WTC11 (cell line): ENCODE measurements around the gene MLPH. TPM values are rescaled to one million over a fixed set of nuclear protein-coding genes. Genes with fewer than 3 reads are reported as not detected.
A peak's percentile ranks its signal among the peaks of the same experiment; 100 is the strongest.

Source experiments
- ATAC-seq: fragments of 200-7000 bp; cut with Tn5 transposase; 2 replicates; pipeline ENCODE4 v1.10.0; 2021; ENCODE audit warnings: mild to moderate bottlenecking, moderate library complexity
- CTCF ChIA-PET: fragments of 300-600 bp; sonication (Branson Sonifier 250); formaldehyde crosslinking; loops from one replicate; lab custom pipeline; 2021; ENCODE audit warnings: antibody characterized with exemption; lab: Charles Lee
- POLR2A ChIA-PET: fragments of 350-600 bp; sonication (Branson Sonifier 250); formaldehyde crosslinking; loops from one replicate; lab custom pipeline; 2021; ENCODE audit warnings: antibody characterized with exemption; lab: Charles Lee
- DNase-seq: peaks from one replicate; pipeline ENCODE4 v3.0.0; 2021; ENCODE audit warnings: low spot score
- H3K27ac Mint-ChIP-seq: 2 replicates; pipeline ENCODE4 v1.8.0; 2021; ENCODE audit warnings: mixed read lengths
- H3K27me3 Mint-ChIP-seq: 2 replicates; pipeline ENCODE4 v1.8.0; 2021; ENCODE audit warnings: low read depth, mild to moderate bottlenecking, moderate library complexity, mixed read lengths
- H3K36me3 Mint-ChIP-seq: 2 replicates; pipeline ENCODE4 v1.8.0; 2021; ENCODE audit warnings: mixed read lengths
- H3K4me1 Mint-ChIP-seq: 2 replicates; pipeline ENCODE4 v1.8.0; 2022; ENCODE audit warnings: mixed read lengths
- H3K4me3 Mint-ChIP-seq: 2 replicates; pipeline ENCODE4 v1.8.0; 2021; ENCODE audit warnings: mild to moderate bottlenecking, moderate library complexity, mixed read lengths
- H3K9me3 Mint-ChIP-seq: 2 replicates; pipeline ENCODE4 v1.8.0; 2021; ENCODE audit warnings: mixed read lengths
- AFF4 ChIP-seq: sonication (generic); formaldehyde crosslinking; IDR thresholded peaks from 2 replicates; pipeline ENCODE4 v1.8.1; 2023; ENCODE audit warnings: mild to moderate bottlenecking, missing genetic modification reagents, borderline replicate concordance
- ATF1 ChIP-seq: sonication (generic); formaldehyde crosslinking; IDR thresholded peaks from 2 replicates; pipeline ENCODE4 v1.8.1; 2023; ENCODE audit warnings: mild to moderate bottlenecking, moderate library complexity, missing genetic modification reagents
- ATF3 ChIP-seq: sonication (generic); formaldehyde crosslinking; conservative IDR thresholded peaks from 2 replicates; pipeline ENCODE4 v1.8.1; 2022; ENCODE audit warnings: mild to moderate bottlenecking, missing genetic modification reagents
- E2F4 ChIP-seq: sonication (generic); formaldehyde crosslinking; IDR thresholded peaks from 2 replicates; pipeline ENCODE4 v1.8.1; 2022; ENCODE audit warnings: low read depth, mild to moderate bottlenecking, moderate library complexity, missing genetic modification reagents, borderline replicate concordance
- ELF4 ChIP-seq: sonication (generic); formaldehyde crosslinking; IDR thresholded peaks from 2 replicates; pipeline ENCODE4 v1.8.1; 2022; ENCODE audit warnings: low read depth, mild to moderate bottlenecking, moderate library complexity, missing genetic modification reagents
- ERG ChIP-seq: fragments of 250-450 bp; sonication (Bioruptor Pico); IDR thresholded peaks from 2 replicates; pipeline ENCODE4 v1.8.0; 2021; ENCODE audit warnings: mild to moderate bottlenecking
- IRF2 ChIP-seq: sonication (generic); formaldehyde crosslinking; IDR thresholded peaks from 2 replicates; pipeline ENCODE4 v1.8.0; 2022; ENCODE audit warnings: low read depth, missing genetic modification reagents, borderline replicate concordance
- NFE2L1 ChIP-seq: sonication (generic); formaldehyde crosslinking; IDR thresholded peaks from 2 replicates; pipeline ENCODE4 v1.8.1; 2023; ENCODE audit warnings: missing genetic modification reagents
- PREB ChIP-seq: sonication (generic); formaldehyde crosslinking; IDR thresholded peaks from 2 replicates; pipeline ENCODE4 v1.8.1; 2022; ENCODE audit warnings: mild to moderate bottlenecking, missing genetic modification reagents, moderate library complexity, borderline replicate concordance
- RELA ChIP-seq: sonication (generic); formaldehyde crosslinking; IDR thresholded peaks from 2 replicates; pipeline ENCODE4 v1.8.1; 2022; ENCODE audit warnings: missing genetic modification reagents, mild to moderate bottlenecking, borderline replicate concordance
- RORB ChIP-seq: fragments of 250-450 bp; sonication (Bioruptor Pico); IDR thresholded peaks from 2 replicates; pipeline ENCODE4 v1.9.0; 2021; ENCODE audit warnings: mild to moderate bottlenecking
- TEAD1 ChIP-seq: sonication (generic); formaldehyde crosslinking; IDR thresholded peaks from 2 replicates; pipeline ENCODE4 v1.8.0; 2022; ENCODE audit warnings: mild to moderate bottlenecking, missing genetic modification reagents
- TP53 ChIP-seq: sonication (generic); formaldehyde crosslinking; IDR thresholded peaks from 2 replicates; pipeline ENCODE4 v1.8.1; 2023; ENCODE audit warnings: mild to moderate bottlenecking, missing genetic modification reagents
- USF2 ChIP-seq: sonication (generic); formaldehyde crosslinking; IDR thresholded peaks from 2 replicates; pipeline ENCODE4 v1.8.1; 2023; ENCODE audit warnings: mild to moderate bottlenecking, missing genetic modification reagents, moderate library complexity
- ZMAT4 ChIP-seq: fragments of 250-450 bp; sonication (Bioruptor Pico); IDR thresholded peaks from 2 replicates; pipeline ENCODE4 v1.9.0; 2021; ENCODE audit warnings: mild to moderate bottlenecking
- ZNF121 ChIP-seq: sonication (generic); formaldehyde crosslinking; IDR thresholded peaks from 2 replicates; pipeline ENCODE4 v1.8.0; 2023; ENCODE audit warnings: missing genetic modification reagents
- ZNF219 ChIP-seq: sonication (generic); formaldehyde crosslinking; IDR thresholded peaks from 2 replicates; pipeline ENCODE4 v1.8.0; 2023; ENCODE audit warnings: missing genetic modification reagents, mild to moderate bottlenecking, borderline replicate concordance
- ZNF317 ChIP-seq: sonication (generic); formaldehyde crosslinking; IDR thresholded peaks from 2 replicates; pipeline ENCODE4 v1.8.1; 2023; ENCODE audit warnings: low read depth, mild to moderate bottlenecking, moderate library complexity, missing genetic modification reagents, borderline replicate concordance
- total RNA-seq: library from RNA; stranded (reverse); gene quantifications from 3 replicates; pipeline ENCODE4 v1.2.3, GENCODE V29; 2021

MLPH gene
- total RNA-seq, 1 experiment from 2014 or later = 10.3 TPM

- TF ChIP-seq AFF4 (CRISPR knock-in tag) (no peak), RORB (CRISPR knock-in tag) (no peak), USF2 (CRISPR knock-in tag) (no peak), NFE2L1 (CRISPR knock-in tag) (no peak), E2F4 (no peak), ZNF121 (no peak), ATF3 (CRISPR knock-in tag) (no peak), ZMAT4 (CRISPR knock-in tag) (no peak), ELF4 (no peak)
Measured at GRCh38 chr2:237488901-237489860, 2.1 kb downstream of the MLPH start (continued).

GRCh38 chr2:237490009-237490711 lies 3.1 kb downstream of the MLPH start:
- H3K27me3 Mint-ChIP-seq = peaks cover 56% of the 10 kb centered on the region
- CTCF ChIA-PET = interaction anchor here (1.0 to 2.1 kb wide), 6 partner anchors 15 to 325 kb away, joined by 3 to 13 read pairs (median 5); no protein-coding TSS in a partner anchor
- no peak for DNase-seq
- H3K4me1 Mint-ChIP-seq = peaks cover 39% of the 10 kb centered on the region
- peak; percentile 66 for ATAC-seq
- H3K27ac Mint-ChIP-seq = peak overlapping the region; percentile 87
- peak overlapping the region; percentile 45 for H3K4me3 Mint-ChIP-seq
- peaks cover 29% of the 10 kb centered on the region for H3K9me3 Mint-ChIP-seq
- POLR2A ChIA-PET = interaction anchor here (0.6 to 0.9 kb wide), 2 partner anchors 23 to 1707 kb away, joined by 3 read pairs; no protein-coding TSS in a partner anchor
- TF ChIP-seq ZNF317 (CRISPR knock-in tag) = no peak
- 0 out of 2 replicates have a peak, but pooled peaks have one; percentile 26 for TF ChIP-seq TEAD1
- TF ChIP-seq ZNF219 (CRISPR knock-in tag) = no peak
- TF ChIP-seq, all 79 proteins: peak for 1
- H3K36me3 Mint-ChIP-seq = peaks cover 38% of the 10 kb centered on the region

GRCh38 chr2:237490795-237491194 lies 3.7 kb downstream of the MLPH start:
- peak overlapping the region; percentile 73 for H3K27ac Mint-ChIP-seq
- CTCF ChIA-PET = interaction anchor here (1.2 to 2.1 kb wide), 5 partner anchors 16 to 81 kb away, joined by 5 to 10 read pairs (median 5); no protein-coding TSS in a partner anchor
- DNase-seq (no peak), ATAC-seq (no peak)
- POLR2A ChIA-PET = no interaction called here
- peaks cover 49% of the 10 kb centered on the region for H3K27me3 Mint-ChIP-seq
- peak overlapping the region; percentile 45; the same call in 1 of the 2 replicates for H3K4me3 Mint-ChIP-seq
- H3K4me1 Mint-ChIP-seq = peaks cover 37% of the 10 kb centered on the region
- peaks cover 29% of the 10 kb centered on the region for H3K9me3 Mint-ChIP-seq
- H3K36me3 Mint-ChIP-seq = peaks cover 38% of the 10 kb centered on the region
- TF ChIP-seq ERG (no peak), RORB (CRISPR knock-in tag) (no peak), RELA (CRISPR knock-in tag) (no peak), NFE2L1 (CRISPR knock-in tag) (no peak), ATF1 (no peak), TEAD1 (no peak), TP53 (CRISPR knock-in tag) (no peak), IRF2 (CRISPR knock-in tag) (no peak), PREB (CRISPR knock-in tag) (no peak)
